Sigmoid colon (tissue), 7 donors: ENCODE measurements around the gene AATK. TPM values are rescaled to one million over a fixed set of nuclear protein-coding genes. Genes with fewer than 3 reads are reported as not detected.

ENCODE experiments used
- DNase-seq: peaks from one replicate; pipeline ENCODE4 v3.0.0-alpha.2; 2019
- H3K27ac ChIP-seq, 4 donors: fragments of 200-600 bp; sonication (generic); one replicate each; pipeline ENCODE4 v1.5.1; 2016 to 2019; ENCODE audit warnings: mild to moderate bottlenecking in 1 of 4
- H3K27me3 ChIP-seq, 3 donors: fragments of 200-600 bp; sonication (generic); one replicate each; pipeline ENCODE4 v1.5.1; 2019; ENCODE audit warnings: mild to moderate bottlenecking in 1 of 3
- H3K36me3 ChIP-seq, 4 donors: fragments of 200-600 bp; sonication (generic); one replicate each; pipeline ENCODE4 v1.5.1; 2016 to 2019
- H3K4me1 ChIP-seq, 4 donors: fragments of 200-600 bp; sonication (generic); one replicate each; pipeline ENCODE4 v1.5.1; 2017 to 2019
- H3K4me3 ChIP-seq, 4 donors: fragments of 200-600 bp; sonication (generic); one replicate each; pipeline ENCODE4 v1.5.1; 2017 to 2019; ENCODE audit warnings: mild to moderate bottlenecking in 2 of 4, moderate library complexity in 1 of 4
- H3K9me3 ChIP-seq, 4 donors: fragments of 200-600 bp in 3 of 4; sonication (generic) in 3 of 4; one replicate each; pipeline versions ENCODE4 v1.5.1 to v1.6.1; 2013 to 2019
- EP300 ChIP-seq, 4 donors: sonication (generic); formaldehyde crosslinking; IDR thresholded peaks; one replicate each; pipeline ENCODE4 v1.6.1; 2017; ENCODE audit warnings: antibody characterized with exemption in 4 of 4
- POLR2A ChIP-seq, 2 donors: fragments of 450-650 bp; IDR thresholded peaks; one replicate each; pipeline ENCODE4 v1.6.1; 2016; ENCODE audit warnings: antibody characterized with exemption in 2 of 2, mild to moderate bottlenecking in 2 of 2, moderate library complexity in 2 of 2
- POLR2AphosphoS5 ChIP-seq, 4 donors: sonication (generic); formaldehyde crosslinking; IDR thresholded peaks; one replicate each; pipeline ENCODE4 v1.6.1; 2017; ENCODE audit warnings: antibody characterized with exemption in 4 of 4
- WGBS, 2 donors: extraction: QIAGEN DNeasy Blood & Tissue Kit; methylation state at CpG; one replicate each; pipeline ENCODE4 v1.1.7; 2013; 5-methylcytosine and 5-hydroxymethylcytosine counted together
- intact Hi-C: fragments of 100-400 bp; cut with DNase I; formaldehyde crosslinking; loops from one replicate; pipeline ENCODE4 v1.15.1; 2023
- polyA plus RNA-seq, 3 donors: library from polyadenylated mRNA; stranded (reverse); fragments of 200-250 nt; gene quantifications; one replicate each; pipeline ENCODE4 v1.2.3, GENCODE V29; 2013
- total RNA-seq, 4 donors: library from RNA; depleted of rRNA; stranded (reverse); fragments of >200 nt; gene quantifications; one replicate each; pipeline ENCODE4 v1.1.0, GENCODE V29; 2016
- TF ChIP-seq, protein P1 (sequence below), 4 experiments: fragments of 450-650 bp in 3 of 4; fragments of 200-600 bp in 1 of 4; IDR thresholded peaks; one replicate each; pipeline ENCODE4 v1.5.1; 2016 to 2019; ENCODE audit warnings: antibody characterized with exemption in 4 of 4, mild to moderate bottlenecking in 3 of 4, moderate library complexity in 2 of 4
- donor health status: healthy with polysubstance abuse.
- donor health status: Bipolar disorder and iron deficiency.
- donor health status: healthy.

Gene AATK
- total and polyA plus RNA-seq, 7 donors, result 0.16 to 9.6 (median 4.2) TPM

- Histone ChIP-seq H3K27me3 (no peaks in the 10 kb centered on the region), H3K4me3 (no peak overlapping the region), H3K9me3 (no peaks in the 10 kb centered on the region), H3K27ac (no peak overlapping the region), H3K36me3 (peaks cover 5 to 56% (median 25%) of the 10 kb centered on the region in 4 donors), H3K4me1 (peaks cover 2 to 35% (median 27%) of the 10 kb centered on the region in 4 donors)
- no peak for TF ChIP-seq POLR2A (IDR thresholded peaks at IDR 0.05)
- TF ChIP-seq, protein P1, sequence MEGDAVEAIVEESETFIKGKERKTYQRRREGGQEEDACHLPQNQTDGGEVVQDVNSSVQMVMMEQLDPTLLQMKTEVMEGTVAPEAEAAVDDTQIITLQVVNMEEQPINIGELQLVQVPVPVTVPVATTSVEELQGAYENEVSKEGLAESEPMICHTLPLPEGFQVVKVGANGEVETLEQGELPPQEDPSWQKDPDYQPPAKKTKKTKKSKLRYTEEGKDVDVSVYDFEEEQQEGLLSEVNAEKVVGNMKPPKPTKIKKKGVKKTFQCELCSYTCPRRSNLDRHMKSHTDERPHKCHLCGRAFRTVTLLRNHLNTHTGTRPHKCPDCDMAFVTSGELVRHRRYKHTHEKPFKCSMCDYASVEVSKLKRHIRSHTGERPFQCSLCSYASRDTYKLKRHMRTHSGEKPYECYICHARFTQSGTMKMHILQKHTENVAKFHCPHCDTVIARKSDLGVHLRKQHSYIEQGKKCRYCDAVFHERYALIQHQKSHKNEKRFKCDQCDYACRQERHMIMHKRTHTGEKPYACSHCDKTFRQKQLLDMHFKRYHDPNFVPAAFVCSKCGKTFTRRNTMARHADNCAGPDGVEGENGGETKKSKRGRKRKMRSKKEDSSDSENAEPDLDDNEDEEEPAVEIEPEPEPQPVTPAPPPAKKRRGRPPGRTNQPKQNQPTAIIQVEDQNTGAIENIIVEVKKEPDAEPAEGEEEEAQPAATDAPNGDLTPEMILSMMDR (IDR thresholded peaks at IDR 0.05), result no peak
- no peak for TF ChIP-seq POLR2AphosphoS5 (IDR thresholded peaks at IDR 0.05)
- TF ChIP-seq EP300 (IDR thresholded peaks at IDR 0.05), result no peak
- WGBS, 2 donors, result 93% methylated on average over 9 of the region's 9 CpGs
- DNase-seq, result no peak
- intact Hi-C loops, result no loop called here
Measured at GRCh38 chr17:81091154-81091553, 74.9 kb downstream of the AATK start.

- H3K36me3 ChIP-seq, result peaks cover 9 to 62% (median 31%) of the 10 kb centered on the region in 4 donors
- WGBS, 2 donors, result 64 to 69% methylated on average over 26 of the region's 26 CpGs
- no peak overlapping the region for H3K4me3 ChIP-seq
- peaks cover 2 to 29% (median 21%) of the 10 kb centered on the region in 4 donors for H3K4me1 ChIP-seq
- intact Hi-C loops, result no loop called here
- no peak for TF ChIP-seq POLR2AphosphoS5 (IDR thresholded peaks at IDR 0.05)
- no peak for TF ChIP-seq POLR2A (IDR thresholded peaks at IDR 0.05)
- TF ChIP-seq, protein P1 (IDR thresholded peaks at IDR 0.05), result no peak
- TF ChIP-seq EP300 (IDR thresholded peaks at IDR 0.05), result no peak
- no peaks in the 10 kb centered on the region for H3K27me3 ChIP-seq
- no peaks in the 10 kb centered on the region for H3K9me3 ChIP-seq
- peak overlapping the region in 2 of 4 donors; percentile 37 to 43 for H3K27ac ChIP-seq
- peak; percentile 85 for DNase-seq
Measured at GRCh38 chr17:81090361-81091136, 75.5 kb downstream of the AATK start.

DNA sequence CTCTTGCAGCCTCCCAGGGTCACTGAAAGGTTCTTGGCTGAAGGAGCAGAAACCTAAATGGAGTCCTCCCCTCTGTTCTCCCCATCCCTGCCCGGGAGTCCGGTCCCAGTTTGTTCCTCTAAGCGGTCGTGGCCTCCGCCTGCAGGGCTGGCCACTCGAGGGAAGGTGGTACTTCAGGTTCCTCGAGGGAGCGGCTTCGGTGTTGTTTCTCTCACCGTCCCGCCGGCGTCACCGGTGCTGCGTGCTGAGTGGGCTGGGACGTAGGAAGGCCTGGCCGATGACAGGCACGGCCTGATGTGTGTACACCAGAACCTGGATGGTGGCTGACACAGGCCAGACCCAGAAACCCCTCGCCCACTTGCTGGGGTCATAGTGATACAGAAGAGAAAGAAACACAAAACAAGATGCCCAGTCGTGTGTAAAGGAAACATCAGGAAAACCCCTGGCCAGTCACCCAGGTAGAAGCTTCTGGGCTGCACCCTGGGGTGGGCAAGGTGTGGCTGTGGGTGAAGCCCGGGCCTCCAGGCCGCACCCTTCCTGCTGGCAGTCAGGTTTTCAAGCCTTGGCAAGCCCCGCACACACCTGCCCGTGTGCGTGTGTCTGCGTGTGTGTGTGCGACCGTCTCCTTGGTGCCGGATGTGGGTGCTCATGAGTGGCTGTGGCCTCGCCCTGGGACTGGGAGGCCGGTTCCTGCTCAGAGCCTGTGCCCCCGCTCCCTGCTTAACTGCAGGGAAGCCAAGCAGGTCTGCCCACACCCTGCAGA, 79.1 kb downstream of the AATK start:
- no peaks in the 10 kb centered on the region for H3K9me3 ChIP-seq
- no peak overlapping the region for H3K27ac ChIP-seq
- H3K27me3 ChIP-seq, result no peaks in the 10 kb centered on the region
- no peak for DNase-seq
- 57 to 82% methylated on average over 32 of the region's 32 CpGs for WGBS, 2 donors
- no peak overlapping the region for H3K4me3 ChIP-seq
- intact Hi-C loops, result no loop called here
- peaks cover 17 to 69% (median 39%) of the 10 kb centered on the region in 4 donors for H3K36me3 ChIP-seq
- peaks cover 0 to 35% (median 20%) of the 10 kb centered on the region in 4 donors for H3K4me1 ChIP-seq
- TF ChIP-seq, protein P1 (IDR thresholded peaks at IDR 0.05), result no peak
- TF ChIP-seq POLR2A (IDR thresholded peaks at IDR 0.05) (no peak), POLR2AphosphoS5 (IDR thresholded peaks at IDR 0.05) (no peak), EP300 (IDR thresholded peaks at IDR 0.05) (no peak)

- 85 to 90% methylated on average over 20 of the region's 20 CpGs for WGBS, 2 donors
- intact Hi-C loops, result no loop called here
- peaks cover 17 to 60% (median 39%) of the 10 kb centered on the region in 4 donors for H3K36me3 ChIP-seq
- no peaks in the 10 kb centered on the region for H3K27me3 ChIP-seq
- DNase-seq, result no peak
- peaks cover 0 to 46% (median 31%) of the 10 kb centered on the region in 4 donors for H3K4me1 ChIP-seq
- no peak overlapping the region for H3K4me3 ChIP-seq
- H3K27ac ChIP-seq, result no peak overlapping the region
- TF ChIP-seq, protein P1 (IDR thresholded peaks at IDR 0.05), result no peak
- no peak for TF ChIP-seq EP300 (IDR thresholded peaks at IDR 0.05)
- TF ChIP-seq POLR2A (IDR thresholded peaks at IDR 0.05), result no peak
- no peak for TF ChIP-seq POLR2AphosphoS5 (IDR thresholded peaks at IDR 0.05)
- no peaks in the 10 kb centered on the region for H3K9me3 ChIP-seq
Measured at GRCh38 chr17:81085420-81085911, 80.6 kb downstream of the AATK start.
